HepG2 (cell line): ENCODE results near the gene PHF10. TPM values are rescaled to one million over a fixed set of nuclear protein-coding genes. Genes with fewer than 3 reads are reported as not detected.
A peak's percentile ranks its signal among the peaks of the same experiment; 100 is the strongest.

Source experiments
- BCLAF1 ChIP-seq: fragments of 450-650 bp; IDR thresholded peaks from 2 replicates; pipeline ENCODE4 v1.6.1; 2017; ENCODE audit warnings: mild to moderate bottlenecking
- ESRRA ChIP-seq: sonication (generic); formaldehyde crosslinking; IDR thresholded peaks from 2 replicates; pipeline ENCODE4 v1.5.1; 2020; ENCODE audit warnings: mild to moderate bottlenecking, low read depth, missing genetic modification reagents
- KDM6A ChIP-seq: IDR thresholded peaks from 2 replicates; pipeline ENCODE4 v1.6.1; 2016; ENCODE audit warnings: low read depth
- NONO ChIP-seq, 2 experiments: fragments of 450-650 bp in 1 of 2; sonication (generic) in 1 of 2; formaldehyde crosslinking in 1 of 2; IDR thresholded peaks in 1 of 2; conservative IDR thresholded peaks in 1 of 2; 2 replicates each; pipeline versions ENCODE4 v1.6.1 to v1.8.0; 2017 to 2022; ENCODE audit warnings: mild to moderate bottlenecking in 1 of 2, missing genetic modification reagents in 1 of 2, moderate library complexity in 1 of 2
- SKIL ChIP-seq: sonication (generic); formaldehyde crosslinking; IDR thresholded peaks from 2 replicates; pipeline ENCODE4 v1.8.0; 2022; ENCODE audit warnings: missing genetic modification reagents, mild to moderate bottlenecking, moderate library complexity, borderline replicate concordance
- TGIF2 ChIP-seq: IDR thresholded peaks from 2 replicates; pipeline ENCODE4 v1.6.1; 2016; ENCODE audit warnings: control low read depth, missing compliant biosample characterization
- ZC3H13 ChIP-seq: sonication (generic); formaldehyde crosslinking; IDR thresholded peaks from 2 replicates; pipeline ENCODE4 v1.8.1; 2023; ENCODE audit warnings: mild to moderate bottlenecking, missing genetic modification reagents, moderate library complexity
- ZFP36L1 ChIP-seq: sonication (generic); formaldehyde crosslinking; IDR thresholded peaks from 2 replicates; pipeline ENCODE4 v1.8.0; 2022; ENCODE audit warnings: mild to moderate bottlenecking, missing genetic modification reagents, moderate library complexity
- ZNF17 ChIP-seq: sonication (generic); formaldehyde crosslinking; IDR thresholded peaks from 2 replicates; pipeline ENCODE4 v1.5.0; 2020; ENCODE audit warnings: mild to moderate bottlenecking, missing genetic modification reagents
- ZNF382 ChIP-seq: sonication (generic); formaldehyde crosslinking; IDR thresholded peaks from 2 replicates; pipeline ENCODE4 v1.5.0; 2020; ENCODE audit warnings: missing genetic modification reagents, mild to moderate bottlenecking, borderline replicate concordance
- polyA plus RNA-seq, 8 experiments: library from polyadenylated mRNA; depleted of rRNA in 3 of 8; stranded (reverse) in 7 of 8; unstranded in 1 of 8; fragments of >200 nt; fragmentation: Illumina TruSeq in 4 of 8; extraction: Trizol in 4 of 8; gene quantifications; 2 replicates each; pipeline versions ENCODE4 v1.2.1 to v1.2.3, GENCODE V29; 2011 to 2016; ENCODE audit warnings: low read depth in 4 of 8, missing spikeins in 1 of 8, mixed read lengths in 1 of 8; ENCODE audit not compliant: insufficient read depth in 1 of 8
- total RNA-seq, 5 experiments: library from RNA; depleted of rRNA; stranded (reverse); fragments of >200 nt; fragmentation: Illumina TruSeq; extraction: Trizol; gene quantifications; 2 replicates each; pipeline ENCODE4 v1.2.3, GENCODE V29; 2016; ENCODE audit warnings: low read depth in 1 of 5
- TF ChIP-seq, protein P1 (sequence below): fragments of 450-650 bp; IDR thresholded peaks from 2 replicates; pipeline ENCODE4 v1.6.1; 2016
- TF ChIP-seq, protein P2 (sequence below): IDR thresholded peaks from 2 replicates; pipeline ENCODE4 v1.6.1; 2016; ENCODE audit warnings: missing compliant biosample characterization, missing genetic modification reagents, borderline replicate concordance
- TF ChIP-seq, protein P3 (sequence below): sonication (generic); formaldehyde crosslinking; IDR thresholded peaks from 2 replicates; pipeline ENCODE4 v1.5.0; 2020; ENCODE audit warnings: missing genetic modification reagents
- TF ChIP-seq, protein P4 (sequence below): sonication (generic); formaldehyde crosslinking; IDR thresholded peaks from 2 replicates; pipeline ENCODE4 v1.4.0; 2020; ENCODE audit warnings: missing genetic modification reagents, borderline replicate concordance

Gene PHF10
- total and polyA plus RNA-seq, 2 of the 13 experiments (the other 11 are each of a cell fraction or from before 2014, with no cell fraction given): 42.1 to 84.1 TPM

- TF ChIP-seq, protein P1, sequence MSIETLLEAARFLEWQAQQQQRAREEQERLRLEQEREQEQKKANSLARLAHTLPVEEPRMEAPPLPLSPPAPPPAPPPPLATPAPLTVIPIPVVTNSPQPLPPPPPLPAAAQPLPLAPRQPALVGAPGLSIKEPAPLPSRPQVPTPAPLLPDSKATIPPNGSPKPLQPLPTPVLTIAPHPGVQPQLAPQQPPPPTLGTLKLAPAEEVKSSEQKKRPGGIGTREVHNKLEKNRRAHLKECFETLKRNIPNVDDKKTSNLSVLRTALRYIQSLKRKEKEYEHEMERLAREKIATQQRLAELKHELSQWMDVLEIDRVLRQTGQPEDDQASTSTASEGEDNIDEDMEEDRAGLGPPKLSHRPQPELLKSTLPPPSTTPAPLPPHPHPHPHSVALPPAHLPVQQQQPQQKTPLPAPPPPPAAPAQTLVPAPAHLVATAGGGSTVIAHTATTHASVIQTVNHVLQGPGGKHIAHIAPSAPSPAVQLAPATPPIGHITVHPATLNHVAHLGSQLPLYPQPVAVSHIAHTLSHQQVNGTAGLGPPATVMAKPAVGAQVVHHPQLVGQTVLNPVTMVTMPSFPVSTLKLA: peak; percentile 80
- TF ChIP-seq BCLAF1: no peak
- no peak for TF ChIP-seq ZNF382 (CRISPR knock-in tag)
- no peak for TF ChIP-seq NONO (IDR thresholded peaks at IDR 0.05)
- peak; percentile 94 for TF ChIP-seq NONO (CRISPR knock-in tag; conservative IDR thresholded peaks at IDR 0.05)
- TF ChIP-seq KDM6A (CRISPR knock-in tag): no peak
- TF ChIP-seq SKIL: peak; percentile 43
- TF ChIP-seq TGIF2 (CRISPR knock-in tag): peak; percentile 48
- TF ChIP-seq, protein P2, sequence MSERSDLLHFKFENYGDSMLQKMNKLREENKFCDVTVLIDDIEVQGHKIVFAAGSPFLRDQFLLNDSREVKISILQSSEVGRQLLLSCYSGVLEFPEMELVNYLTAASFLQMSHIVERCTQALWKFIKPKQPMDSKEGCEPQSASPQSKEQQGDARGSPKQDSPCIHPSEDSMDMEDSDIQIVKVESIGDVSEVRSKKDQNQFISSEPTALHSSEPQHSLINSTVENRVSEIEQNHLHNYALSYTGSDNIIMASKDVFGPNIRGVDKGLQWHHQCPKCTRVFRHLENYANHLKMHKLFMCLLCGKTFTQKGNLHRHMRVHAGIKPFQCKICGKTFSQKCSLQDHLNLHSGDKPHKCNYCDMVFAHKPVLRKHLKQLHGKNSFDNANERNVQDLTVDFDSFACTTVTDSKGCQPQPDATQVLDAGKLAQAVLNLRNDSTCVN (CRISPR knock-in tag): peak; percentile 51; the same call in 1 of the 2 replicates
- TF ChIP-seq, protein P3, sequence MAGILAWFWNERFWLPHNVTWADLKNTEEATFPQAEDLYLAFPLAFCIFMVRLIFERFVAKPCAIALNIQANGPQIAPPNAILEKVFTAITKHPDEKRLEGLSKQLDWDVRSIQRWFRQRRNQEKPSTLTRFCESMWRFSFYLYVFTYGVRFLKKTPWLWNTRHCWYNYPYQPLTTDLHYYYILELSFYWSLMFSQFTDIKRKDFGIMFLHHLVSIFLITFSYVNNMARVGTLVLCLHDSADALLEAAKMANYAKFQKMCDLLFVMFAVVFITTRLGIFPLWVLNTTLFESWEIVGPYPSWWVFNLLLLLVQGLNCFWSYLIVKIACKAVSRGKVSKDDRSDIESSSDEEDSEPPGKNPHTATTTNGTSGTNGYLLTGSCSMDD (CRISPR knock-in tag): peak; percentile 47; the same call in 1 of the 2 replicates
- TF ChIP-seq, protein P4, sequence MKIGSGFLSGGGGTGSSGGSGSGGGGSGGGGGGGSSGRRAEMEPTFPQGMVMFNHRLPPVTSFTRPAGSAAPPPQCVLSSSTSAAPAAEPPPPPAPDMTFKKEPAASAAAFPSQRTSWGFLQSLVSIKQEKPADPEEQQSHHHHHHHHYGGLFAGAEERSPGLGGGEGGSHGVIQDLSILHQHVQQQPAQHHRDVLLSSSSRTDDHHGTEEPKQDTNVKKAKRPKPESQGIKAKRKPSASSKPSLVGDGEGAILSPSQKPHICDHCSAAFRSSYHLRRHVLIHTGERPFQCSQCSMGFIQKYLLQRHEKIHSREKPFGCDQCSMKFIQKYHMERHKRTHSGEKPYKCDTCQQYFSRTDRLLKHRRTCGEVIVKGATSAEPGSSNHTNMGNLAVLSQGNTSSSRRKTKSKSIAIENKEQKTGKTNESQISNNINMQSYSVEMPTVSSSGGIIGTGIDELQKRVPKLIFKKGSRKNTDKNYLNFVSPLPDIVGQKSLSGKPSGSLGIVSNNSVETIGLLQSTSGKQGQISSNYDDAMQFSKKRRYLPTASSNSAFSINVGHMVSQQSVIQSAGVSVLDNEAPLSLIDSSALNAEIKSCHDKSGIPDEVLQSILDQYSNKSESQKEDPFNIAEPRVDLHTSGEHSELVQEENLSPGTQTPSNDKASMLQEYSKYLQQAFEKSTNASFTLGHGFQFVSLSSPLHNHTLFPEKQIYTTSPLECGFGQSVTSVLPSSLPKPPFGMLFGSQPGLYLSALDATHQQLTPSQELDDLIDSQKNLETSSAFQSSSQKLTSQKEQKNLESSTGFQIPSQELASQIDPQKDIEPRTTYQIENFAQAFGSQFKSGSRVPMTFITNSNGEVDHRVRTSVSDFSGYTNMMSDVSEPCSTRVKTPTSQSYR (CRISPR knock-in tag): peak; percentile 74
- TF ChIP-seq ESRRA (CRISPR knock-in tag): peak; percentile 3; the same call in 1 of the 2 replicates
- TF ChIP-seq ZFP36L1: no peak
- no peak; the same call in 1 of the 2 replicates for TF ChIP-seq ZNF17 (CRISPR knock-in tag)
- TF ChIP-seq ZC3H13: peak; percentile 92
Measured at GRCh38 chr6:169701954-169702839, 22.1 kb downstream of the PHF10 start, which contains the start of the genes C6orf120 and WDR27 (continued).
